Panc1 (cell line): ENCODE data around the gene C1orf232. TPM values are rescaled to one million over a fixed set of nuclear protein-coding genes. Genes with fewer than 3 reads are reported as not detected.

ENCODE experiments used
- ATAC-seq: fragments of 200-7000 bp; cut with Tn5 transposase; 2 replicates; pipeline ENCODE4 v1.9.1; 2020; ENCODE audit warnings: mild to moderate bottlenecking, moderate library complexity
- BruUV-seq: library from RNA; stranded (reverse); fragments of 400-500 nt; replicated peaks from 2 replicates; lab custom pipeline; 2021; lab: Mats Ljungman, UMichigan
- CTCF ChIA-PET: fragments of 300-600 bp; sonication (Branson Sonifier 250); formaldehyde crosslinking; loops from one replicate; lab custom pipeline; 2022; ENCODE audit warnings: antibody characterized with exemption; lab: Charles Lee
- POLR2A ChIA-PET: fragments of 300-600 bp; sonication (Branson Sonifier 250); formaldehyde crosslinking; loops from one replicate; lab custom pipeline; 2022; ENCODE audit warnings: antibody characterized with exemption; lab: Charles Lee
- DNase-seq: peaks from one replicate; pipeline ENCODE4 v3.0.0-alpha.2; 2010; ENCODE audit warnings: low read depth, low spot score
- H3K27ac ChIP-seq: 2 replicates; pipeline ENCODE4 v1.5.1; 2011; ENCODE audit warnings: mild to moderate bottlenecking, low read length, inconsistent platforms
- H3K27me3 ChIP-seq: fragments of 200-500 bp; sonication (Bioruptor generic); 2 replicates; pipeline ENCODE4 v1.6.0; 2014; ENCODE audit warnings: low read length, inconsistent platforms; ENCODE audit not compliant: control insufficient read depth, insufficient read depth
- H3K36me3 ChIP-seq: fragments of 200-500 bp; sonication (Bioruptor generic); 2 replicates; pipeline ENCODE4 v1.5.1; 2014; ENCODE audit warnings: inconsistent platforms, mild to moderate bottlenecking, low read length, moderate library complexity; ENCODE audit not compliant: control insufficient read depth, insufficient read depth
- H3K4me1 ChIP-seq: 2 replicates; pipeline ENCODE4 v1.5.1; 2011; ENCODE audit warnings: inconsistent platforms, mild to moderate bottlenecking, low read length, moderate library complexity; ENCODE audit not compliant: control insufficient read depth, insufficient read depth
- H3K4me3 ChIP-seq, 2 experiments: 2 replicates each; pipeline ENCODE4 v1.5.1; 2011 to 2012; ENCODE audit warnings: low read depth in 2 of 2, low read length in 2 of 2, mild to moderate bottlenecking in 2 of 2, inconsistent platforms in 1 of 2, moderate library complexity in 1 of 2
- H3K9me3 ChIP-seq: fragments of 200-500 bp; sonication (Bioruptor generic); 2 replicates; pipeline ENCODE4 v1.5.1; 2014; ENCODE audit warnings: low read depth, mild to moderate bottlenecking, inconsistent platforms, low read length, moderate library complexity; ENCODE audit not compliant: control insufficient read depth, insufficient read depth
- CTCF ChIP-seq: fragments of 450-650 bp; IDR thresholded peaks from 2 replicates; pipeline ENCODE4 v1.5.1; 2017; ENCODE audit warnings: mild to moderate bottlenecking
- POLR2AphosphoS5 ChIP-seq: IDR thresholded peaks from 2 replicates; pipeline ENCODE4 v1.6.1; 2012; ENCODE audit warnings: mild to moderate bottlenecking, low read depth, low read length, moderate library complexity
- SIN3A ChIP-seq: IDR thresholded peaks from 2 replicates; pipeline ENCODE4 v1.6.1; 2012; ENCODE audit warnings: low read depth, mild to moderate bottlenecking, low read length, moderate library complexity, borderline replicate concordance; ENCODE audit not compliant: insufficient read depth
- TCF7L2 ChIP-seq: IDR thresholded peaks from 2 replicates; pipeline ENCODE4 v1.6.1; 2011; ENCODE audit warnings: mild to moderate bottlenecking, low read depth, low read length, inconsistent platforms
- in situ Hi-C: cut with HindIII; loops from 2 replicates; pipeline ENCODE4 v1.10.0; 2016; ENCODE audit warnings: low sequenced_read_pairs, low pct_unique_long_range_greater_than_20kb
- intact Hi-C: fragments of 100-400 bp; cut with micrococcal nuclease; formaldehyde crosslinking; loops from one replicate; pipeline ENCODE4 v1.10.0; 2022; ENCODE audit not compliant: unreplicated experiment
- total RNA-seq: library from RNA; stranded (reverse); gene quantifications from one replicate; pipeline ENCODE4 v1.2.1, GENCODE V29; 2021; ENCODE audit not compliant: unreplicated experiment
- TF ChIP-seq, protein P1 (sequence below), 2 experiments: IDR thresholded peaks; 2 replicates each; pipeline ENCODE4 v1.6.1; 2011 to 2012; ENCODE audit warnings: low read depth in 2 of 2, control low read depth in 1 of 2, low read length in 1 of 2, mild to moderate bottlenecking in 1 of 2, moderate library complexity in 1 of 2; ENCODE audit not compliant: insufficient read depth in 1 of 2

The C1orf232 gene
- total RNA-seq, 1 experiment from 2014 or later: not detected

DNA sequence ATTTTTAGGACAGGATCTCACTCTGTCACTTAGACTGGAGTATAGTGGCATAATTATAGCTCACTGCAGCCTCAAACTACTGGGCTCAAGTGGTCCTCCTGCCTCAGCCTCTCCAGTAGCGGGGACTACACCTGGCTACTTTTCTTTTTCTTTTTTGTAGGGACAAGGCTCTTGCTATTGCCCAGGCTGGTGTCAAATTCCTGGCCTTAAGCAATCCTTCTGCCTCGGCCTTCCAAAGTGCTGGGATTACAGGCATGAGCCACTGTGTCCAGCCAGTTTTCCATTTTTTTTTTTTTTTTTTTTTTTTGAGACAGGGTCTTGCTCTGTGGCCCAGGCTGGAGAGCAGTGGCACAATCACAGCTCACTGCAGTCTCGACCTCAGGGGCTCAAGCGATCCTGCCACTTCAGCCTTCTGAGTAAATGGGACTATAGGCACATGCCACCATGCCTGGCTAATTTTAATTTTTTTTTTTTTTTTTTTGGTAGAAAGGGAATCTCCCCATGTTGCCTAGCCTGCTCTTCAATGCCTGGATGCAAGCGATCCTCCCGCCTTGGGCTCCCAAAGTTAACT, 44.7 kb upstream of the C1orf232 start:
- Histone ChIP-seq H3K4me1 (no peaks in the 10 kb centered on the region), H3K9me3 (no peaks in the 10 kb centered on the region), H3K36me3 (no peaks in the 10 kb centered on the region), H3K27me3 (no peaks in the 10 kb centered on the region), H3K27ac (no peak overlapping the region), H3K4me3 (no peak overlapping the region)
- in situ Hi-C loops (no loop called here), intact Hi-C loops (no loop called here)
- ATAC-seq (no peak), DNase-seq (no peak)
- ChIA-PET CTCF (no interaction called here), POLR2A (interaction anchor here (0.6 kb wide), 1 partner anchor 175 kb away, joined by 8 read pairs; no protein-coding TSS in a partner anchor)
- no TSS peak for BruUV-seq
- no peak for TF ChIP-seq TCF7L2
- TF ChIP-seq POLR2AphosphoS5: no peak
- TF ChIP-seq, protein P1, sequence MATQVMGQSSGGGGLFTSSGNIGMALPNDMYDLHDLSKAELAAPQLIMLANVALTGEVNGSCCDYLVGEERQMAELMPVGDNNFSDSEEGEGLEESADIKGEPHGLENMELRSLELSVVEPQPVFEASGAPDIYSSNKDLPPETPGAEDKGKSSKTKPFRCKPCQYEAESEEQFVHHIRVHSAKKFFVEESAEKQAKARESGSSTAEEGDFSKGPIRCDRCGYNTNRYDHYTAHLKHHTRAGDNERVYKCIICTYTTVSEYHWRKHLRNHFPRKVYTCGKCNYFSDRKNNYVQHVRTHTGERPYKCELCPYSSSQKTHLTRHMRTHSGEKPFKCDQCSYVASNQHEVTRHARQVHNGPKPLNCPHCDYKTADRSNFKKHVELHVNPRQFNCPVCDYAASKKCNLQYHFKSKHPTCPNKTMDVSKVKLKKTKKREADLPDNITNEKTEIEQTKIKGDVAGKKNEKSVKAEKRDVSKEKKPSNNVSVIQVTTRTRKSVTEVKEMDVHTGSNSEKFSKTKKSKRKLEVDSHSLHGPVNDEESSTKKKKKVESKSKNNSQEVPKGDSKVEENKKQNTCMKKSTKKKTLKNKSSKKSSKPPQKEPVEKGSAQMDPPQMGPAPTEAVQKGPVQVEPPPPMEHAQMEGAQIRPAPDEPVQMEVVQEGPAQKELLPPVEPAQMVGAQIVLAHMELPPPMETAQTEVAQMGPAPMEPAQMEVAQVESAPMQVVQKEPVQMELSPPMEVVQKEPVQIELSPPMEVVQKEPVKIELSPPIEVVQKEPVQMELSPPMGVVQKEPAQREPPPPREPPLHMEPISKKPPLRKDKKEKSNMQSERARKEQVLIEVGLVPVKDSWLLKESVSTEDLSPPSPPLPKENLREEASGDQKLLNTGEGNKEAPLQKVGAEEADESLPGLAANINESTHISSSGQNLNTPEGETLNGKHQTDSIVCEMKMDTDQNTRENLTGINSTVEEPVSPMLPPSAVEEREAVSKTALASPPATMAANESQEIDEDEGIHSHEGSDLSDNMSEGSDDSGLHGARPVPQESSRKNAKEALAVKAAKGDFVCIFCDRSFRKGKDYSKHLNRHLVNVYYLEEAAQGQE (IDR thresholded peaks at IDR 0.05; ENCODE audit: insufficient read depth in 1 of 2, low read depth in 2 of 2, low read length in 1 of 2): no peak
- no peak for TF ChIP-seq SIN3A

- Histone ChIP-seq H3K9me3 (no peaks in the 10 kb centered on the region), H3K4me3 (no peak overlapping the region), H3K4me1 (no peaks in the 10 kb centered on the region), H3K27me3 (no peaks in the 10 kb centered on the region), H3K36me3 (no peaks in the 10 kb centered on the region), H3K27ac (no peak overlapping the region)
- ChIA-PET CTCF (no interaction called here), POLR2A (no interaction called here)
- DNase-seq (no peak), ATAC-seq (no peak)
- no TSS peak for BruUV-seq
- in situ Hi-C loops: no loop called here
- intact Hi-C loops: no loop called here
- TF ChIP-seq TCF7L2 (no peak), SIN3A (no peak), CTCF (no peak), POLR2AphosphoS5 (no peak)
- TF ChIP-seq, protein P1 (IDR thresholded peaks at IDR 0.05; ENCODE audit: insufficient read depth in 1 of 2, low read depth in 2 of 2, low read length in 1 of 2): no peak
Observed at GRCh38 chr1:26212726-26213125, 44.0 kb upstream of the C1orf232 start.
